ENCODE data around the gene CFAP58. TPM values are rescaled to one million over a fixed set of nuclear protein-coding genes. Genes with fewer than 3 reads are reported as not detected.

The CFAP58 gene
- total RNA-seq, 2 donors from 2014 or later: 0.68 to 0.97 TPM

DNA sequence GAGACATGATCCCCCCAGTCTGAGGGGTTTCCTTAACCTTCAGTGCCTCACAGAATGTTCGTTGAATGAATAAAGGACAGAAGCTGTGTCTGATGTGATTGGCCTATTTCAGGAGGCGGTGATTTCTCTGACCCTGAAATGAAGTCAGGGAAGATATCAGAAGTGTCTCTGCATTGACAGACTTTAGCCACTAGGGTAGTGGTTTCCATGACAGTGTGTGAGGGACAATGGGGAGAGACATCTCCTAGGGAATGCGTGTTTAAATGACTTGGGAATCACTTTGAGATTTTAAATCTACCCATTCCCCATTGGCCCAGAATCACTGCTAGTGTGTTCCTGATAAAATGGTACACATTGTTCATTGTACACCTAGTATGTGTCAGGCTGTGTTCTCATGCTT, 132.0 kb downstream of the CFAP58 start:
- H3K4me1 Mint-ChIP-seq: peaks cover 8% of the 10 kb centered on the region
- no peak for DNase-seq
- Histone ChIP-seq H3K36me3 (ENCODE audit: control insufficient read depth, insufficient read depth, low read length) (no peaks in the 10 kb centered on the region), H3K9ac (ENCODE audit: extremely low read depth, low read length, poor library complexity, severe bottlenecking) (no peak overlapping the region), H3K27ac (ENCODE audit: low read depth, low read length) (no peak overlapping the region), H3K9me3 (ENCODE audit: control insufficient read depth, low read length) (no peaks in the 10 kb centered on the region), H3K4me3 (ENCODE audit: low read length) (no peak overlapping the region), H3K27me3 (ENCODE audit: control insufficient read depth, insufficient read depth, low read length, poor library complexity, severe bottlenecking) (peaks cover 10% of the 10 kb centered on the region), H3K4me1 (ENCODE audit: control insufficient read depth, insufficient read depth, low read length) (peaks cover 8% of the 10 kb centered on the region)
- H3K27me3 Mint-ChIP-seq (ENCODE audit: insufficient read depth): peaks cover 22% of the 10 kb centered on the region
- H3K4me3 Mint-ChIP-seq: no peak overlapping the region
- 88 to 90% methylated on average over 2 to 3 of the region's 3 CpGs for WGBS, 2 experiments (ENCODE audit: insufficient coverage in 1 of 2, insufficient read length in 1 of 2)
- H3K27ac Mint-ChIP-seq: no peak overlapping the region
- TF ChIP-seq, protein P1, sequence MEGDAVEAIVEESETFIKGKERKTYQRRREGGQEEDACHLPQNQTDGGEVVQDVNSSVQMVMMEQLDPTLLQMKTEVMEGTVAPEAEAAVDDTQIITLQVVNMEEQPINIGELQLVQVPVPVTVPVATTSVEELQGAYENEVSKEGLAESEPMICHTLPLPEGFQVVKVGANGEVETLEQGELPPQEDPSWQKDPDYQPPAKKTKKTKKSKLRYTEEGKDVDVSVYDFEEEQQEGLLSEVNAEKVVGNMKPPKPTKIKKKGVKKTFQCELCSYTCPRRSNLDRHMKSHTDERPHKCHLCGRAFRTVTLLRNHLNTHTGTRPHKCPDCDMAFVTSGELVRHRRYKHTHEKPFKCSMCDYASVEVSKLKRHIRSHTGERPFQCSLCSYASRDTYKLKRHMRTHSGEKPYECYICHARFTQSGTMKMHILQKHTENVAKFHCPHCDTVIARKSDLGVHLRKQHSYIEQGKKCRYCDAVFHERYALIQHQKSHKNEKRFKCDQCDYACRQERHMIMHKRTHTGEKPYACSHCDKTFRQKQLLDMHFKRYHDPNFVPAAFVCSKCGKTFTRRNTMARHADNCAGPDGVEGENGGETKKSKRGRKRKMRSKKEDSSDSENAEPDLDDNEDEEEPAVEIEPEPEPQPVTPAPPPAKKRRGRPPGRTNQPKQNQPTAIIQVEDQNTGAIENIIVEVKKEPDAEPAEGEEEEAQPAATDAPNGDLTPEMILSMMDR (conservative IDR thresholded peaks at IDR 0.05): peak; percentile 70
- no peaks in the 10 kb centered on the region for H3K36me3 Mint-ChIP-seq (ENCODE audit: low read depth)
- H3K9me3 Mint-ChIP-seq: no peaks in the 10 kb centered on the region

DNA sequence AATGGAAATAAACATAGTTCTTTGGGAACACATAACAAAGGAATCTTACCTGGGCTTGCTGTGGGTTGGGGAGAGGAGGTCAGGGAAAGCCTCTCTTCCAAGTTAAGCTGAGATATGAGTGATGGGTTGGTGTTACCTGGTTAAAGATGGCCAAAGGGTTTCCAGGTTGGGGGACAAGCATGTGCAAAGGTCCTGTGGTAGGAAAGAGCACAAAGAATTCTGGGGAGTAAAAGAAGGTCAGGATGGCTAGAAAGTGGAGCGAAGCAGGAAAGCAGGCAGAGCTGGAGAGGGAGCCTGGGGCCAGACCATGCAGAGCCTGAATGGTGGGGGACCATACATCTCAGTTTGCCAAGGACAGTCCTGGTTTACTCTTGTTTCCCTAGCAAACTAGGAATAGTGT, 133.2 kb downstream of the CFAP58 start:
- no peak for DNase-seq
- 89 to 100% methylated on average over 1 of the region's 1 CpG for WGBS, 2 experiments (ENCODE audit: insufficient coverage in 1 of 2, insufficient read length in 1 of 2)
- H3K36me3 Mint-ChIP-seq (ENCODE audit: low read depth): no peaks in the 10 kb centered on the region

DNA sequence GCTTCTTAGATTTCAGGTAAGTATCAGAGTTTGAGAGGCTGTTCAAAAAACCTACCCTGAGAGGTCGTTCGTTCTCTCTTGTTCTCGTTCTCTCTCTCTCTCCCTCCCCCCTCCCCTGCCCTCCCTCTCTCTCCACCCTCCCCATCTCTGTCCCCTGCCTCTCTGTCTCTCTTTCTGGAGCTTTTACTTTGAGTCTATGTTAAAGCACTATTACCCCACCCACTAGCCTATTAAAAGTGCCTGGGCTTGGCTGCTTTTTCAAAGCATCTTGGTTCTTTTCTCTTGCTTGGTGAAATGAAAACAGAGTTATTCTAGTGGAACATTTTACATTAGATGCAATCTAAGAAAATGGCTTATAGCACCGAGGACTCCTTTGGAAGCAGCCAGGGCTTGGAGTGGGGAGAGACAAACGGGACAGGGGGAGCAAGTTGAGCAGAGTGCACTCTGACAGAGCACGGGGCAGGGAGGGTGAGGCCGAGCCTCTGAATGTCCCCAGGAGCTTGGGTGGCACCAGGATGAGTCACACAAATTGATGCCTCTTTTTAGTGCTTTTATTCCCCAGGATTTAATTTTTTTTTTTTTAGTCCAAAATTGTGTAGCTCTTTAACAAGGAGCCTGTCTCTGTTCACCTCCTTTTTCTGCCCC, 134.3 kb downstream of the CFAP58 start:
- no peak overlapping the region for H3K27ac ChIP-seq (ENCODE audit: low read depth, low read length)
- Mint-ChIP-seq H3K27ac (no peak overlapping the region), H3K4me3 (no peak overlapping the region), H3K27me3 (ENCODE audit: insufficient read depth) (peaks cover 4% of the 10 kb centered on the region), H3K9me3 (no peaks in the 10 kb centered on the region), H3K36me3 (ENCODE audit: low read depth) (no peaks in the 10 kb centered on the region), H3K4me1 (peaks cover 3% of the 10 kb centered on the region)
- TF ChIP-seq, protein P1 (conservative IDR thresholded peaks at IDR 0.05): no peak
- H3K27me3 ChIP-seq (ENCODE audit: control insufficient read depth, insufficient read depth, low read length, poor library complexity, severe bottlenecking): no peaks in the 10 kb centered on the region
- no peaks in the 10 kb centered on the region for H3K36me3 ChIP-seq (ENCODE audit: control insufficient read depth, insufficient read depth, low read length)
- H3K4me3 ChIP-seq (ENCODE audit: low read length): no peak overlapping the region
- peak; percentile 38 for DNase-seq
- H3K4me1 ChIP-seq (ENCODE audit: control insufficient read depth, insufficient read depth, low read length): peaks cover 3% of the 10 kb centered on the region
- no peaks in the 10 kb centered on the region for H3K9me3 ChIP-seq (ENCODE audit: control insufficient read depth, low read length)
- WGBS, 2 experiments (ENCODE audit: insufficient coverage in 1 of 2, insufficient read length in 1 of 2): 65 to 76% methylated on average over 7 of the region's 7 CpGs
- H3K9ac ChIP-seq (ENCODE audit: extremely low read depth, low read length, poor library complexity, severe bottlenecking): no peak overlapping the region

More for the DNA sequence above, 133.2 kb downstream of the CFAP58 start:
- H3K9me3 ChIP-seq (ENCODE audit: control insufficient read depth, low read length): no peaks in the 10 kb centered on the region
- no peaks in the 10 kb centered on the region for H3K9me3 Mint-ChIP-seq
- no peak overlapping the region for H3K4me3 Mint-ChIP-seq
- peaks cover 3% of the 10 kb centered on the region for H3K4me1 Mint-ChIP-seq
- H3K27me3 ChIP-seq (ENCODE audit: control insufficient read depth, insufficient read depth, low read length, poor library complexity, severe bottlenecking): peaks cover 9% of the 10 kb centered on the region
- no peak overlapping the region for H3K27ac ChIP-seq (ENCODE audit: low read depth, low read length)
- no peaks in the 10 kb centered on the region for H3K36me3 ChIP-seq (ENCODE audit: control insufficient read depth, insufficient read depth, low read length)
- TF ChIP-seq, protein P1 (conservative IDR thresholded peaks at IDR 0.05): no peak
- H3K9ac ChIP-seq (ENCODE audit: extremely low read depth, low read length, poor library complexity, severe bottlenecking): no peak overlapping the region
- H3K27ac Mint-ChIP-seq: no peak overlapping the region
- peaks cover 13% of the 10 kb centered on the region for H3K27me3 Mint-ChIP-seq (ENCODE audit: insufficient read depth)
- H3K4me3 ChIP-seq (ENCODE audit: low read length): no peak overlapping the region
- peaks cover 3% of the 10 kb centered on the region for H3K4me1 ChIP-seq (ENCODE audit: control insufficient read depth, insufficient read depth, low read length)
